Fibroblast of lung (primary cell): ENCODE measurements around the gene VPS26C.

ENCODE experiments used
- EZH2 ChIP-seq: IDR thresholded peaks from 2 replicates; pipeline ENCODE4 v1.5.1; 2012; ENCODE audit warnings: low read length, control low read depth, mild to moderate bottlenecking; ENCODE audit errors: missing control alignments
- TF ChIP-seq, protein P1 (sequence below), 2 donors: IDR thresholded peaks in 1 of 2; conservative IDR thresholded peaks in 1 of 2; 1 replicate in 1 of 2; 2 replicates in 1 of 2; pipeline ENCODE4 v1.5.1; 2011 to 2012; ENCODE audit warnings: low read length in 2 of 2, control low read depth in 1 of 2, inconsistent platforms in 1 of 2, low read depth in 1 of 2, mild to moderate bottlenecking in 1 of 2

DNA sequence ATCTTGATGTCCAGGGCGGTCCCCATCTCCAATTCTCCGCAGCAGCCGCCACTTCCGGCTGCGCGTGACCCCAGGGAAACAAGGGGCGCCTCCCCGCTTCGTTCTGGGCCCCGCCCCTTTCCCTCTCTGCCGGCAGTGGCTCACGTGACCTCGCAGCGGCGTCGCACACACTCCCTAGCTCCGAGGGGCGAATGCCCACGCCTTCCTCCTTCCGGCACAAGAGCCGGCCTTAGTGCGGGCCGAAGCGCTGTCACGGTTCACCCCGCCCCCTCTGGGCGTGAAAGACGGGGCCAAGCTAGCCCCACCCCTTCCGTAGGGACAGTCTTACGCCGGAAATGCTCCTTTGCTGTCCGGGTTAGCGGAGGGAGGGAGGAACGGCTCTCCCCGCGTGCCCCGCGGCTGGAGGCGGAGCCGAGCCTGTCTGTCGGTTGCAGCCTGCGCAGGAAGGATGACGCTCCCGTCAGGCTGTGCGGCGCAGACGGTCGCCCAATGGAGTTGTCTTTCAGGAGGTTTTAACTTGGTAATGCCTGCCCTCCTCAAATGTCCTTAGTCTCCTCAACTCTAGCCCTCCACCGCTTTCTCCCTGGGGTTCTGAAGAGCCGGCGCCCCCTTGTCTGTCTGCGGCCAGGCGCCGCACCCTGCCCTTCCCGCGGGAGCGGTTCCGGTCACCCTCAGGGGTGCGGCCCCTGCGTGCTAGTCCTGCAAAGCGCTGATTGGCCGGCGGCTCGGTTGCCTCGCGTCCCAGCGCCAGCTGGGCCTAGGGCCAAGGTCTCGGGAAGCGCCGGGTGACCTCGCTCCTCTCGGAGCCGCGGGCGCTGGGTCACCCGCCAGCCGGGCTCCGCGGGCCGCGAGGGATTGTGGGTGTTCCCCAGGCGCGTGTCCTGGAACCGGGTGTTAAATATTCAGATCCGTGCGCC lies at the start of gene VPS26C:
- TF ChIP-seq, protein P1, sequence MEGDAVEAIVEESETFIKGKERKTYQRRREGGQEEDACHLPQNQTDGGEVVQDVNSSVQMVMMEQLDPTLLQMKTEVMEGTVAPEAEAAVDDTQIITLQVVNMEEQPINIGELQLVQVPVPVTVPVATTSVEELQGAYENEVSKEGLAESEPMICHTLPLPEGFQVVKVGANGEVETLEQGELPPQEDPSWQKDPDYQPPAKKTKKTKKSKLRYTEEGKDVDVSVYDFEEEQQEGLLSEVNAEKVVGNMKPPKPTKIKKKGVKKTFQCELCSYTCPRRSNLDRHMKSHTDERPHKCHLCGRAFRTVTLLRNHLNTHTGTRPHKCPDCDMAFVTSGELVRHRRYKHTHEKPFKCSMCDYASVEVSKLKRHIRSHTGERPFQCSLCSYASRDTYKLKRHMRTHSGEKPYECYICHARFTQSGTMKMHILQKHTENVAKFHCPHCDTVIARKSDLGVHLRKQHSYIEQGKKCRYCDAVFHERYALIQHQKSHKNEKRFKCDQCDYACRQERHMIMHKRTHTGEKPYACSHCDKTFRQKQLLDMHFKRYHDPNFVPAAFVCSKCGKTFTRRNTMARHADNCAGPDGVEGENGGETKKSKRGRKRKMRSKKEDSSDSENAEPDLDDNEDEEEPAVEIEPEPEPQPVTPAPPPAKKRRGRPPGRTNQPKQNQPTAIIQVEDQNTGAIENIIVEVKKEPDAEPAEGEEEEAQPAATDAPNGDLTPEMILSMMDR (conservative IDR thresholded peaks at IDR 0.05 in 1 of 2, IDR thresholded peaks at IDR 0.05 in 1 of 2; ENCODE audit: low read depth in 1 of 2, low read length in 2 of 2), result no peak
- no peak for TF ChIP-seq EZH2
